OCI-M1 (cell line): Measurements from ENCODE around the gene MTSS2.
"Not testable (repeated sequence)": the region's sequence is repeated elsewhere in the genome, so short reads cannot be mapped to it uniquely, and the experiment has no call there.

Source experiments
- DNase-seq: peaks from one replicate; lab custom pipeline; 2025; lab: John Stamatoyannopoulos, UW

Gene MTSS2

GRCh38 chr16:70685061-70685937 lies 554 bp downstream of the MTSS2 start:
- peak; percentile 32 for DNase-seq

GRCh38 chr16:70684146-70685060 lies 1.4 kb downstream of the MTSS2 start:
- no peak for DNase-seq

GRCh38 chr16:70683146-70683944 lies 2.5 kb downstream of the MTSS2 start:
- no peak for DNase-seq

GRCh38 chr16:70682239-70683145 lies 3.4 kb downstream of the MTSS2 start:
- DNase-seq: no peak

GRCh38 chr16:70681382-70682238 lies 4.2 kb downstream of the MTSS2 start:
- DNase-seq: no peak

GRCh38 chr16:70680495-70681381 lies 5.1 kb downstream of the MTSS2 start:
- no peak for DNase-seq

- DNase-seq: no peak
Observed at GRCh38 chr16:70679671-70680494, 6.0 kb downstream of the MTSS2 start.

- no peak for DNase-seq
Observed at GRCh38 chr16:70678898-70679670, 6.8 kb downstream of the MTSS2 start.

GRCh38 chr16:70678121-70678897 lies 7.5 kb downstream of the MTSS2 start:
- DNase-seq: no peak

- DNase-seq: no peak
Observed at GRCh38 chr16:70677499-70678120, 8.2 kb downstream of the MTSS2 start.

GRCh38 chr16:70676675-70677498 lies 9.0 kb downstream of the MTSS2 start:
- no peak for DNase-seq

- DNase-seq: no peak
Observed at GRCh38 chr16:70675851-70676513, 9.9 kb downstream of the MTSS2 start.

- DNase-seq: no peak
Observed at GRCh38 chr16:70674221-70675014, 11.4 kb downstream of the MTSS2 start.

- not testable (repeated sequence) for DNase-seq
Observed at GRCh38 chr16:70670938-70671337, 14.9 kb downstream of the MTSS2 start.
